SK-N-SH treated with all-trans-retinoic acid at 6 μM for 48 hours (cell line): ENCODE measurements around the gene CCDC177.

Experiments used
- ATAC-seq: fragments of 200-7000 bp; cut with Tn5 transposase; 3 replicates; pipeline ENCODE4 v1.9.1; 2020; ENCODE audit warnings: mild to moderate bottlenecking, moderate library complexity
- ARNTL ChIP-seq: fragments of 450-650 bp; formaldehyde crosslinking; IDR thresholded peaks from 2 replicates; pipeline ENCODE4 v1.5.0; 2020; ENCODE audit warnings: low read depth, mild to moderate bottlenecking, moderate library complexity, borderline replicate concordance
- BACH2 ChIP-seq: fragments of 250-450 bp; sonication (Bioruptor Pico); IDR thresholded peaks from 2 replicates; pipeline ENCODE4 v1.9.0; 2021; ENCODE audit warnings: mild to moderate bottlenecking, borderline replicate concordance
- CSDC2 ChIP-seq: fragments of 250-450 bp; sonication (Bioruptor Pico); IDR thresholded peaks from 2 replicates; pipeline ENCODE4 v1.5.0; 2020; ENCODE audit warnings: mild to moderate bottlenecking, moderate library complexity
- ESRRG ChIP-seq: fragments of 250-450 bp; sonication (Bioruptor Pico); IDR thresholded peaks from 2 replicates; pipeline ENCODE4 v1.6.1; 2021; ENCODE audit warnings: mild to moderate bottlenecking
- GLIS3 ChIP-seq: fragments of 250-450 bp; sonication (Bioruptor Pico); IDR thresholded peaks from 2 replicates; pipeline ENCODE4 v1.5.0; 2020; ENCODE audit warnings: mild to moderate bottlenecking, moderate library complexity
- OSR1 ChIP-seq: fragments of 250-450 bp; sonication (Bioruptor Pico); IDR thresholded peaks from 2 replicates; pipeline ENCODE4 v1.8.0; 2022; ENCODE audit warnings: moderate library complexity, mild to moderate bottlenecking, inconsistent platforms
- PATZ1 ChIP-seq: fragments of 250-450 bp; sonication (Bioruptor Pico); IDR thresholded peaks from 2 replicates; pipeline ENCODE4 v1.8.0; 2020; ENCODE audit warnings: mild to moderate bottlenecking, moderate library complexity, borderline replicate concordance
- POU6F1 ChIP-seq: fragments of 250-450 bp; sonication (Bioruptor Pico); IDR thresholded peaks from 2 replicates; pipeline ENCODE4 v1.8.0; 2021; ENCODE audit warnings: low read depth, mild to moderate bottlenecking, moderate library complexity, borderline replicate concordance
- PPARA ChIP-seq: fragments of 250-450 bp; sonication (Bioruptor Pico); IDR thresholded peaks from 2 replicates; pipeline ENCODE4 v1.5.0; 2020; ENCODE audit warnings: mild to moderate bottlenecking, borderline replicate concordance
- RARB ChIP-seq: fragments of 250-450 bp; sonication (Bioruptor Pico); IDR thresholded peaks from 2 replicates; pipeline ENCODE4 v1.8.0; 2021; ENCODE audit warnings: mild to moderate bottlenecking, moderate library complexity
- SNAI2 ChIP-seq: fragments of 250-450 bp; sonication (Bioruptor Pico); IDR thresholded peaks from 2 replicates; pipeline ENCODE4 v1.5.0; 2020; ENCODE audit warnings: mild to moderate bottlenecking, moderate library complexity
- TCF4 ChIP-seq: fragments of 250-450 bp; sonication (Bioruptor Pico); IDR thresholded peaks from 2 replicates; pipeline ENCODE4 v1.8.0; 2021; ENCODE audit warnings: mild to moderate bottlenecking, moderate library complexity, borderline replicate concordance
- TOX ChIP-seq: fragments of 250-450 bp; sonication (Bioruptor Pico); IDR thresholded peaks from 2 replicates; pipeline ENCODE4 v1.8.0; 2021; ENCODE audit warnings: mild to moderate bottlenecking, moderate library complexity, borderline replicate concordance
- TSHZ2 ChIP-seq: fragments of 250-450 bp; sonication (Bioruptor Pico); IDR thresholded peaks from 2 replicates; pipeline ENCODE4 v1.5.0; 2020; ENCODE audit warnings: mild to moderate bottlenecking, moderate library complexity
- ZC3H10 ChIP-seq: fragments of 250-450 bp; sonication (Bioruptor Pico); IDR thresholded peaks from 2 replicates; pipeline ENCODE4 v1.5.1; 2021; ENCODE audit warnings: mild to moderate bottlenecking, moderate library complexity
- ZFP3 ChIP-seq: fragments of 250-450 bp; sonication (Bioruptor Pico); IDR thresholded peaks from 2 replicates; pipeline ENCODE4 v1.5.0; 2020; ENCODE audit warnings: mild to moderate bottlenecking, moderate library complexity
- ZFP30 ChIP-seq: fragments of 450-650 bp; formaldehyde crosslinking; IDR thresholded peaks from 2 replicates; pipeline ENCODE4 v1.5.0; 2022; ENCODE audit warnings: mild to moderate bottlenecking, moderate library complexity
- ZNF565 ChIP-seq: fragments of 450-650 bp; formaldehyde crosslinking; conservative IDR thresholded peaks from 2 replicates; pipeline ENCODE4 v1.5.0; 2020; ENCODE audit warnings: low read depth, mild to moderate bottlenecking, moderate library complexity
- ZNF70 ChIP-seq: fragments of 450-650 bp; formaldehyde crosslinking; IDR thresholded peaks from 2 replicates; pipeline ENCODE4 v1.5.0; 2020; ENCODE audit warnings: mild to moderate bottlenecking, moderate library complexity
- ZNF8 ChIP-seq: fragments of 450-650 bp; formaldehyde crosslinking; IDR thresholded peaks from 2 replicates; pipeline ENCODE4 v1.5.0; 2020; ENCODE audit warnings: mild to moderate bottlenecking, moderate library complexity
- TF ChIP-seq, protein P1 (sequence below): fragments of 250-450 bp; sonication (Bioruptor Pico); IDR thresholded peaks from 2 replicates; pipeline ENCODE4 v1.5.1; 2021; ENCODE audit warnings: mild to moderate bottlenecking, moderate library complexity
- TF ChIP-seq, protein P2 (sequence below): fragments of 250-450 bp; sonication (Bioruptor Pico); IDR thresholded peaks from 2 replicates; pipeline ENCODE4 v1.5.1; 2020; ENCODE audit warnings: low read depth, mild to moderate bottlenecking, moderate library complexity

Gene CCDC177

GRCh38 chr14:69611172-69612013 is 36.7 kb upstream of the CCDC177 start, which contains the start of gene SUSD6 (continued):
- TF ChIP-seq TOX (CRISPR knock-in tag), result no peak
- TF ChIP-seq ESRRG, result no peak
- TF ChIP-seq BACH2 (CRISPR knock-in tag), result no peak
- no peak for TF ChIP-seq TCF4 (CRISPR knock-in tag)
- no peak for TF ChIP-seq ZNF70 (CRISPR knock-in tag)
- TF ChIP-seq ZFP3 (CRISPR knock-in tag), result no peak
- no peak for TF ChIP-seq SNAI2 (CRISPR knock-in tag)
- TF ChIP-seq ZNF8 (CRISPR knock-in tag), result no peak
- TF ChIP-seq, protein P1, sequence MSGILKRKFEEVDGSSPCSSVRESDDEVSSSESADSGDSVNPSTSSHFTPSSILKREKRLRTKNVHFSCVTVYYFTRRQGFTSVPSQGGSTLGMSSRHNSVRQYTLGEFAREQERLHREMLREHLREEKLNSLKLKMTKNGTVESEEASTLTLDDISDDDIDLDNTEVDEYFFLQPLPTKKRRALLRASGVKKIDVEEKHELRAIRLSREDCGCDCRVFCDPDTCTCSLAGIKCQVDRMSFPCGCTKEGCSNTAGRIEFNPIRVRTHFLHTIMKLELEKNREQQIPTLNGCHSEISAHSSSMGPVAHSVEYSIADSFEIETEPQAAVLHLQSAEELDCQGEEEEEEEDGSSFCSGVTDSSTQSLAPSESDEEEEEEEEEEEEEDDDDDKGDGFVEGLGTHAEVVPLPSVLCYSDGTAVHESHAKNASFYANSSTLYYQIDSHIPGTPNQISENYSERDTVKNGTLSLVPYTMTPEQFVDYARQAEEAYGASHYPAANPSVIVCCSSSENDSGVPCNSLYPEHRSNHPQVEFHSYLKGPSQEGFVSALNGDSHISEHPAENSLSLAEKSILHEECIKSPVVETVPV (CRISPR knock-in tag), result no peak
- no peak for TF ChIP-seq ZNF565 (CRISPR knock-in tag)
- no peak for TF ChIP-seq ZFP30 (CRISPR knock-in tag)
- TF ChIP-seq GLIS3, result no peak

GRCh38 chr14:69610874-69611171 is 36.2 kb upstream of the CCDC177 start:
- no peak; the same call in 1 of the 3 replicates for ATAC-seq
- TF ChIP-seq ZNF565 (CRISPR knock-in tag) (no peak), TSHZ2 (CRISPR knock-in tag) (no peak), TOX (CRISPR knock-in tag) (no peak), ZFP30 (CRISPR knock-in tag) (no peak), ARNTL (CRISPR knock-in tag) (no peak), CSDC2 (CRISPR knock-in tag) (no peak), OSR1 (CRISPR knock-in tag) (no peak), ZNF70 (CRISPR knock-in tag) (no peak), PPARA (no peak), TCF4 (CRISPR knock-in tag) (no peak), POU6F1 (CRISPR knock-in tag) (no peak), ZFP3 (CRISPR knock-in tag) (no peak), SNAI2 (CRISPR knock-in tag) (no peak), RARB (no peak), PATZ1 (CRISPR knock-in tag) (no peak), BACH2 (CRISPR knock-in tag) (no peak), ZC3H10 (no peak)
- TF ChIP-seq, protein P2, sequence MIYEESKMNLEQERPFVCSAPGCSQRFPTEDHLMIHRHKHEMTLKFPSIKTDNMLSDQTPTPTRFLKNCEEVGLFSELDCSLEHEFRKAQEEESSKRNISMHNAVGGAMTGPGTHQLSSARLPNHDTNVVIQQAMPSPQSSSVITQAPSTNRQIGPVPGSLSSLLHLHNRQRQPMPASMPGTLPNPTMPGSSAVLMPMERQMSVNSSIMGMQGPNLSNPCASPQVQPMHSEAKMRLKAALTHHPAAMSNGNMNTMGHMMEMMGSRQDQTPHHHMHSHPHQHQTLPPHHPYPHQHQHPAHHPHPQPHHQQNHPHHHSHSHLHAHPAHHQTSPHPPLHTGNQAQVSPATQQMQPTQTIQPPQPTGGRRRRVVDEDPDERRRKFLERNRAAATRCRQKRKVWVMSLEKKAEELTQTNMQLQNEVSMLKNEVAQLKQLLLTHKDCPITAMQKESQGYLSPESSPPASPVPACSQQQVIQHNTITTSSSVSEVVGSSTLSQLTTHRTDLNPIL, result no peak
- TF ChIP-seq, protein P1 (CRISPR knock-in tag), result no peak
